Measurements from ENCODE around the gene ZGPAT. TPM values are rescaled to one million over a fixed set of nuclear protein-coding genes. Genes with fewer than 3 reads are reported as not detected.

ZGPAT gene
- total RNA-seq, 4 donors from 2014 or later = 34.4 to 44.7 (median 35.9) TPM

DNA sequence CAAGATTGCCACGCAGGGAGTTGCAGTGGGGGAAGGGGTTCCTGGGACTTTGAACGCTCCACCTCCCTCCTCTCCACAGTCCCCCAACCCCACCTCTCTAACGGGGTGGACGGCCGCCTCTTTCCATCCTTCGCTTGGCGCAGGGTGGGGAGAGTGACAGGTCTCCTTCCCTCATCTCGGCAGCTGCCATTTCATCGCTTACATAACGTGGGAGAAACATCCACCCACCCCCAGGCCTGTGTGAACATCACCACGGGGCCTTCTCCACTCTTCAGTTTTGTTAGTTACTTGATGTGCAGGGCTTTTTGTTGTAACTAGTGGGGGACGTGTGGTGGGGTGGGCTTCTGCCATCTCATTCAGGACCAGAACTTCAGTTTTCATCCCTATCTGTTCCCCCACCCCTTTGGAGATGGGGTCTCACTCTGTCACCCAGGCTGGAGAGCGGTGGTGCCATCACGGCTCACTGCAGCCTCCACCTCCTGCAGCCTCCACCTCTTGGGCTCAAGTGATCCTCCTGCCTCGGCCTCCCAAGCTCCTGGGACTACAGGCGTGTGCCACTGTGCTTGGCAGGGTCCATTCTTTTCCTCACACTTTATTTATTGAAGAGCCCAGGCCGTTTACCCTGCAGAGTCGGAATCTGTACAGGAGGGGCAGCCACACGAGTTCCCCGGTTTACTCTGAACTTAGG is 32.0 kb upstream of the ZGPAT start:
- H3K4me3 ChIP-seq (ENCODE audit: low read depth, poor library complexity, severe bottlenecking) = no peak overlapping the region
- intact Hi-C loops (cut with DNase I; ENCODE audit: low total_unique reads) = no loop called here
- 95 to 96% methylated on average over 19 to 20 of the region's 20 CpGs for WGBS, 2 donors
- no peak for TF ChIP-seq POLR2A (IDR thresholded peaks at IDR 0.05)
- TF ChIP-seq, protein P1, sequence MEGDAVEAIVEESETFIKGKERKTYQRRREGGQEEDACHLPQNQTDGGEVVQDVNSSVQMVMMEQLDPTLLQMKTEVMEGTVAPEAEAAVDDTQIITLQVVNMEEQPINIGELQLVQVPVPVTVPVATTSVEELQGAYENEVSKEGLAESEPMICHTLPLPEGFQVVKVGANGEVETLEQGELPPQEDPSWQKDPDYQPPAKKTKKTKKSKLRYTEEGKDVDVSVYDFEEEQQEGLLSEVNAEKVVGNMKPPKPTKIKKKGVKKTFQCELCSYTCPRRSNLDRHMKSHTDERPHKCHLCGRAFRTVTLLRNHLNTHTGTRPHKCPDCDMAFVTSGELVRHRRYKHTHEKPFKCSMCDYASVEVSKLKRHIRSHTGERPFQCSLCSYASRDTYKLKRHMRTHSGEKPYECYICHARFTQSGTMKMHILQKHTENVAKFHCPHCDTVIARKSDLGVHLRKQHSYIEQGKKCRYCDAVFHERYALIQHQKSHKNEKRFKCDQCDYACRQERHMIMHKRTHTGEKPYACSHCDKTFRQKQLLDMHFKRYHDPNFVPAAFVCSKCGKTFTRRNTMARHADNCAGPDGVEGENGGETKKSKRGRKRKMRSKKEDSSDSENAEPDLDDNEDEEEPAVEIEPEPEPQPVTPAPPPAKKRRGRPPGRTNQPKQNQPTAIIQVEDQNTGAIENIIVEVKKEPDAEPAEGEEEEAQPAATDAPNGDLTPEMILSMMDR (IDR thresholded peaks at IDR 0.05) = no peak
- no peak for DNase-seq (ENCODE audit: low spot score in 2 of 2)

DNA sequence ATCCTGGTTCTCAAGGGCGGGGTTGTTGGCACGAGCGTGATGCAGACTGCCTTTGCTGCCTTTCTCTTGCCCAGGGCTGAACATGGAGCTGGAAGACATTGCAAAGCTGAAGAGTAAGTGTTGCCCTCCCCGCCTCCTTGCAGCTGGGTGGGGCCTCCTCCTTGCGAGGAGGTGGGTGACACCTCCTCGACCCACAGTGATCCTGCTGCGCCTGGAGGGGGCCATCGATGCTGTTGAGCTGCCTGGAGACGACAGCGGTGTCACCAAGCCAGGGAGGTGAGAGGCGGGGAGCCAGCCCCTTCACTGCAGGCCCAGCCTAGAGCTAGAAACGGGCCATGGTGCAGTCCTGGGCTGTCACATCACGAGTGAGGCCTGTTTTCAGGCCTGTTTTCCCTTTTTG is 29.8 kb upstream of the ZGPAT start:
- DNase-seq (ENCODE audit: low spot score in 2 of 2) = no peak
- intact Hi-C loops (cut with DNase I; ENCODE audit: low total_unique reads) = no loop called here
- 35 to 51% methylated on average over 9 to 10 of the region's 13 CpGs for WGBS, 2 donors

DNA sequence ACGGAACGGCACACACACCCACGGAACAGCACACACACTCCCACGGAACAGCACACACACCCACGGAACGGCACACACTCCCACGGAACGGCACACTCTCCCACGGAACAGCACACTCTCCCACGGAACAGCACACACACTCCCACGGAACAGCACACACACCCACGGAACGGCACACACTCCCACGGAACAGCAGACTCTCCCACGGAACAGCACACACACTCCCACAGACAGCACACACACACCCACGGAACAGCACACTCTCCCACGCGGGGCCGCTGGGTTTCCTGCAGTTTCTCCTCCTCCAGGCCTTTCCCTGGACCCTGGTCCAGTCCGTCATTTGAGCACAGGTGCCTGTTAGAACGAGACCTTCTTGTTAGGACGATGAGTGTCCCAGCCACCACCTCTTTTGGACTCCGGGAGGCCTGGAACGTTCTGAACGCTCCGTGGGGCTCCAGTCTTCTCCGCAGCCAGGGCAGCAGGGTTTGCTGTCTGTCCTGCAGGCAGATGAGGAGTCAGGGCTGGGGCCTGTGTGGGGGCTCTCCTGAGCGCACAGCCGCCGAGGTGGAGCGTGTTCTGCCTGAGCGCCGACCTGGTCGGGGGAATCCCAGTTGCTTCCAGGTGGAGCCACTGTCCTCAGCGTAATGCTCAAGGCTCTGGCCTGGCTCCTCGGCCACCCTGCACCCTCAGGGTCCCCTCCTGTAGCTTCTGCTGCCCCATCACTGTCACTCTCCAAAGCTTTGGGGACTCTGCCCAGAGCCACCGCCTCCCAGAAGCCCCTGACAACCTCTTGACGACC is 29.0 kb upstream of the ZGPAT start:
- no peak for DNase-seq (ENCODE audit: low spot score in 2 of 2)
- intact Hi-C loops (cut with DNase I; ENCODE audit: low total_unique reads) = no loop called here
- TF ChIP-seq, protein P1 (IDR thresholded peaks at IDR 0.05) = no peak
- no peak for TF ChIP-seq POLR2A (IDR thresholded peaks at IDR 0.05)
- 87 to 89% methylated on average over 37 to 38 of the region's 38 CpGs for WGBS, 2 donors
- no peak overlapping the region for H3K4me3 ChIP-seq (ENCODE audit: low read depth, poor library complexity, severe bottlenecking)

More for the DNA sequence above, 29.8 kb upstream of the ZGPAT start:
- H3K4me3 ChIP-seq (ENCODE audit: low read depth, poor library complexity, severe bottlenecking) = no peak overlapping the region
- TF ChIP-seq POLR2A (IDR thresholded peaks at IDR 0.05) = no peak
- TF ChIP-seq, protein P1 (IDR thresholded peaks at IDR 0.05) = no peak

DNA sequence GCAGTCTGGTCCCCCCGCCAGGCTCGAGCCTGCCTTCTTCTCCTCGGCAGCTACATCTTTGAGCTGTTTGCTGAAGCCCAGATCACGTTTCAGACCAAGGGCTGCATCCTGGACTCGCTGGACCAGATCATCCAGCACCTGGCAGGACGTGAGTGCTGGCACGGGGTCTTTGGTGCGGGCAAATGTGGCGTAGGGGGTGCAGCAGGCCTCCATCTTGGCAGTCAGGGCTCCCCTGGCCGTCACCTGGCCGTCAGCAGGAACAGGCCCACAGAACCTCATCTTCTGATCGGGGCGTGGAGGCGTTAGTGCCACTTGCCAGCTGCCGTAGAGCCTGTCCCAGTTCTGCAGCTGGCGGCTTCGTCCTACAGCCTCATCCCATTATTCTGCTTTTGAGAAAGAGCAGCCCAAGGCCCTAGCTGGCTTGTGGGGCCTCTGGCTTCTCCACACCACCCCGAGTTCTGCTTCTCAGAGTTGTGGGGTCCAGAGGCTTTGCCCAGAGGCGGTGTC is 28.0 kb upstream of the ZGPAT start:
- no peak for DNase-seq (ENCODE audit: low spot score in 2 of 2)
- 64 to 69% methylated on average over 16 to 19 of the region's 19 CpGs for WGBS, 2 donors
- H3K4me3 ChIP-seq (ENCODE audit: low read depth, poor library complexity, severe bottlenecking) = no peak overlapping the region
- intact Hi-C loops (cut with DNase I; ENCODE audit: low total_unique reads) = no loop called here
- TF ChIP-seq, protein P1 (IDR thresholded peaks at IDR 0.05) = no peak
- TF ChIP-seq POLR2A (IDR thresholded peaks at IDR 0.05) = no peak

DNA sequence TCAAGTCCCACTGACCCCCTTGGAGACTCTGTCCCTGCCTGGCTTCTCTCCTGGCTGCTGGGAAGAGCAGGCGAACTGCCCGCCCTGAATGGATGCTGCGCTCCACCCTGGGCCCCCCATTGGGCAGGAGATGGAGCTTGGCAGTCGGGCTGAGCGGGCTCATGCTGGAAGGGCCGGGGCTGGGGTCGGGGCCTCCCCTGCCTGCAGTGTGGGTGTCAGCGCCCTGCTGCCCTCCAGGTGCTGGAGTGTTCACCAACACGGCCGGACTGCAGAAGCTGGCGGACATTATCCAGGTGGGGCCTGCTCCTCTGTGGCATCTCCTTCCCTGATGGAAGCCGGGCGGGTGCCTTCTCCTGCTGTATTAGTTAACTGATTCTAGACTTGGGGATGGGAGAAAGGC is 27.4 kb upstream of the ZGPAT start:
- DNase-seq (ENCODE audit: low spot score in 2 of 2) = no peak
- no peak overlapping the region for H3K4me3 ChIP-seq (ENCODE audit: low read depth, poor library complexity, severe bottlenecking)
- intact Hi-C loops (cut with DNase I; ENCODE audit: low total_unique reads) = no loop called here
- TF ChIP-seq POLR2A (IDR thresholded peaks at IDR 0.05) = no peak
- TF ChIP-seq, protein P1 (IDR thresholded peaks at IDR 0.05) = no peak
- WGBS, 2 donors = 88 to 93% methylated on average over 6 to 11 of the region's 13 CpGs
